ENCODE data around the gene LHX3. TPM values are rescaled to one million over a fixed set of nuclear protein-coding genes. Genes with fewer than 3 reads are reported as not detected.

LHX3 gene
- polyA plus RNA-seq, 2 of the 4 experiments (the other 2 are of a cell fraction) = 0.03 TPM; not detected in 1

GRCh38 chr9:136193127-136193890 lies 11.6 kb downstream of the LHX3 start:
- ATAC-seq (peak in 1 of 2 experiments; percentile 38; a peak in 3 of 6 replicates), DNase-seq (ENCODE audit: low read depth in 1 of 2, low spot score in 1 of 2) (no peak), FAIRE-seq (no peak)
- 28% methylated on average over 6 of the region's 96 CpGs for WGBS (ENCODE audit: missing lambda C conversion rate)
- Histone ChIP-seq H3K4me3 (peak overlapping the region; percentile 36), H3K4me2 (peak overlapping the region; percentile 86), H3K4me1 (peaks cover 17% of the 10 kb centered on the region), H3K9me3 (no peaks in the 10 kb centered on the region), H3K27ac (peak overlapping the region in 1 of 2 experiments; percentile 71; a peak in 4 of 6 replicates)
- POLR2A ChIA-PET = no interaction called here
- CTCF ChIA-PET = interaction anchor here (1.5 kb wide), 2 partner anchors 23 to 24 kb away, joined by 4 to 5 read pairs; no protein-coding TSS in a partner anchor
- no peak for TF ChIP-seq NR3C1 (IDR thresholded peaks at IDR 0.05)

DNA sequence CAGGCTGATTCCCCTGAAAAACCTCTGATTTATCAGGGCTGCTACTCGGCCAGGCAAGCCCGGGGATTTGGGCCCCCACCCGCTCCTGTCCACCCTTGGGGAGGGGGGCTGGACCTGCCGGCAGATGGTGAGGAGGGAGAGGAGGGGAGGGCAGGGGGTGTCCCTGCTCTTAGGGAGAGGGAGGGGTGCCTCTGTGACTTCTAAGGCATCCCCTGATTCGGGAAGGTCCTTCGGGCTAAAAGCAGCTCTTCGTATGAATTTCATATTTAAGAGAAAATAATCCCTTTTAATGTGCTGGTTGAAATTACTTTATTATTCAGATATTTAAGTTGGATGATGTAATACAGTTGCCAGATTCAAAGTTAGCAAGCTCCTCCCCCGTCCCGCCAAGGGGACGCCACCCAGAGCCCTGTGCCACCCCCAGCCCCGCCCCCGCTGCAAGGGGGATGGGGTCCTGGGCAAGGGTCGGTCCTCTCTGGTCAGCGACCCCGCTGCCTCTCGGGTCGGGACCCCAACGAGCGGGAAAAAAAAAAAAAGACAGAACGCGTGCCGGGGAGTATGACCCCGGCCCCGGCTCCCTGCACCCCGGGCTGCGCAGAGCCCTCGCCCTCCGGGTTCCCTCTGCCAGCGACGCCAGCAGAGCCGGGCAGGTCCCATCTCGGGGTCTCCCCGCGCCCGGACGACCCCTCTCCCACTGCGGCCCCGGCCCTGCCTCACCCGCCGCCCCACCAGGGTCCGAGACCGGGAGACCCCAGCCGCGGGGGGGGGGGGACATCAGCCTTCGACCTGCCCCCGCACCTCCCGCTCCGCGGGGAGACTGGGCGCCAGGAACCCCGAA lies 12.4 kb downstream of the LHX3 start:
- DNase-seq (ENCODE audit: low read depth in 1 of 2, low spot score in 1 of 2) (no peak), ATAC-seq (peak in 1 of 2 experiments; percentile 22; a peak in 2 of 6 replicates), FAIRE-seq (no peak)
- Histone ChIP-seq H3K9me3 (no peaks in the 10 kb centered on the region), H3K27ac (peak overlapping the region; percentile 20 to 71; a peak in 5 of 6 replicates), H3K4me2 (peak overlapping the region; percentile 86), H3K4me3 (peak overlapping the region; percentile 36), H3K4me1 (peaks cover 17% of the 10 kb centered on the region)
- WGBS (ENCODE audit: missing lambda C conversion rate) = 11% methylated on average over 20 of the region's 51 CpGs
- TF ChIP-seq EHF (CRISPR knock-in tag; IDR thresholded peaks at IDR 0.05) (no peak), NR3C1 (IDR thresholded peaks at IDR 0.05) (no peak), CBX8 (IDR thresholded peaks at IDR 0.05) (no peak), ZNF302 (CRISPR knock-in tag; IDR thresholded peaks at IDR 0.05) (no peak), BHLHE40 (IDR thresholded peaks at IDR 0.05; ENCODE audit: low read depth, low read length) (no peak), PBX3 (IDR thresholded peaks at IDR 0.05) (no peak), SMC3 (IDR thresholded peaks at IDR 0.05) (no peak), EHMT2 (IDR thresholded peaks at IDR 0.05; ENCODE audit: low read depth) (no peak)
- TF ChIP-seq, protein P1, sequence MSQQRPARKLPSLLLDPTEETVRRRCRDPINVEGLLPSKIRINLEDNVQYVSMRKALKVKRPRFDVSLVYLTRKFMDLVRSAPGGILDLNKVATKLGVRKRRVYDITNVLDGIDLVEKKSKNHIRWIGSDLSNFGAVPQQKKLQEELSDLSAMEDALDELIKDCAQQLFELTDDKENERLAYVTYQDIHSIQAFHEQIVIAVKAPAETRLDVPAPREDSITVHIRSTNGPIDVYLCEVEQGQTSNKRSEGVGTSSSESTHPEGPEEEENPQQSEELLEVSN (IDR thresholded peaks at IDR 0.05; ENCODE audit: borderline replicate concordance, low read depth) = no peak
- ChIA-PET POLR2A (no interaction called here), CTCF (interaction anchor here (1.5 kb wide), 2 partner anchors 22 to 23 kb away, joined by 4 to 5 read pairs; no protein-coding TSS in a partner anchor)

DNA sequence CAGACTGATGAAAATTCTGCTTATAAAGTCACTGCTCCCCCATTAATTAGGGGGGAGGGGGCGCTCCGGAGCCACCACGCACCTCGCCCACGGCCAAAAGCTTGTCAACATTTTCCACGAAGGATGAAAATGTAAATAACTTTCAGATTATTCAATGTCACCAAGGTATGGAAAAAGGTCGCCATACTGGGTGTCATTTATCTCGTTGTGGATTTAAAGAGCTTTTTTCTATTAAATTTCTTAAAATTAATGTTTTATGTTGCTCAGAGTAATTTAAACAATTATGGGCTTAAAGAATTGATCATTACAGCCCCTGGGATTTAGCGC lies 13.0 kb downstream of the LHX3 start:
- Histone ChIP-seq H3K4me3 (peak overlapping the region; percentile 36; the same call in 1 of the 3 replicates), H3K4me1 (peaks cover 17% of the 10 kb centered on the region), H3K27ac (peak overlapping the region; percentile 20 to 71; a peak in 3 of 6 replicates), H3K4me2 (peak overlapping the region; percentile 86; the same call in 2 of the 3 replicates), H3K9me3 (no peaks in the 10 kb centered on the region)
- POLR2A ChIA-PET = no interaction called here
- no peak for FAIRE-seq
- DNase-seq (ENCODE audit: low read depth in 1 of 2, low spot score in 1 of 2) = no peak
- CTCF ChIA-PET = interaction anchor here (1.5 kb wide), 2 partner anchors 21 to 23 kb away, joined by 4 to 5 read pairs; no protein-coding TSS in a partner anchor
- no peak for ATAC-seq
- 36% methylated on average over 9 of the region's 9 CpGs for WGBS (ENCODE audit: missing lambda C conversion rate)
- TF ChIP-seq, protein P1 (IDR thresholded peaks at IDR 0.05; ENCODE audit: borderline replicate concordance, low read depth) = no peak
- TF ChIP-seq FOSL2 (IDR thresholded peaks at IDR 0.05) = no peak
- TF ChIP-seq FOSL2 (CRISPR knock-in tag; IDR thresholded peaks at IDR 0.05) = no peak
- TF ChIP-seq EHMT2 (IDR thresholded peaks at IDR 0.05; ENCODE audit: low read depth) = no peak
- TF ChIP-seq JUN (IDR thresholded peaks at IDR 0.05) = no peak
- TF ChIP-seq POLR2AphosphoS2 (conservative IDR thresholded peaks at IDR 0.05; ENCODE audit: low read length) = no peak
- TF ChIP-seq HDAC2 (IDR thresholded peaks at IDR 0.05) = no peak
- TF ChIP-seq MYC (IDR thresholded peaks at IDR 0.05; ENCODE audit: borderline replicate concordance, low read length) = no peak
- TF ChIP-seq HOXB5 (CRISPR knock-in tag; IDR thresholded peaks at IDR 0.05) = no peak
- no peak for TF ChIP-seq RFX5 (IDR thresholded peaks at IDR 0.05)
- TF ChIP-seq KDM1A (IDR thresholded peaks at IDR 0.05; ENCODE audit: low read depth) = no peak
- no peak for TF ChIP-seq TFCP2L1 (CRISPR knock-in tag; IDR thresholded peaks at IDR 0.05)
- TF ChIP-seq MAFK (IDR thresholded peaks at IDR 0.05; ENCODE audit: partially characterized antibody) = no peak
- TF ChIP-seq, protein P2, sequence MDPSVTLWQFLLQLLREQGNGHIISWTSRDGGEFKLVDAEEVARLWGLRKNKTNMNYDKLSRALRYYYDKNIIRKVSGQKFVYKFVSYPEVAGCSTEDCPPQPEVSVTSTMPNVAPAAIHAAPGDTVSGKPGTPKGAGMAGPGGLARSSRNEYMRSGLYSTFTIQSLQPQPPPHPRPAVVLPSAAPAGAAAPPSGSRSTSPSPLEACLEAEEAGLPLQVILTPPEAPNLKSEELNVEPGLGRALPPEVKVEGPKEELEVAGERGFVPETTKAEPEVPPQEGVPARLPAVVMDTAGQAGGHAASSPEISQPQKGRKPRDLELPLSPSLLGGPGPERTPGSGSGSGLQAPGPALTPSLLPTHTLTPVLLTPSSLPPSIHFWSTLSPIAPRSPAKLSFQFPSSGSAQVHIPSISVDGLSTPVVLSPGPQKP (IDR thresholded peaks at IDR 0.05; ENCODE audit: low read depth, low read length) = no peak
- no peak for TF ChIP-seq ZNF302 (CRISPR knock-in tag; IDR thresholded peaks at IDR 0.05)
- no peak for TF ChIP-seq EHF (CRISPR knock-in tag; IDR thresholded peaks at IDR 0.05)
